HepG2 (cell line): Measurements from ENCODE around the gene RPAP3. TPM values are rescaled to one million over a fixed set of nuclear protein-coding genes. Genes with fewer than 3 reads are reported as not detected.

Experiments
- ETV5 ChIP-seq: IDR thresholded peaks from 2 replicates; pipeline ENCODE4 v1.6.1; 2018; ENCODE audit warnings: missing biosample characterization, missing genetic modification reagents, inconsistent platforms, borderline replicate concordance
- GATAD2A ChIP-seq: IDR thresholded peaks from 2 replicates; pipeline ENCODE4 v1.6.1; 2016
- IRF2 ChIP-seq: IDR thresholded peaks from 2 replicates; pipeline ENCODE4 v1.6.1; 2018; ENCODE audit warnings: missing genetic modification reagents, missing compliant biosample characterization
- MBNL3 ChIP-seq: fragments of 250-450 bp; sonication (Bioruptor Pico); conservative IDR thresholded peaks from 2 replicates; pipeline ENCODE4 v1.8.0; 2022; ENCODE audit warnings: mild to moderate bottlenecking, inconsistent platforms
- MXD4 ChIP-seq: IDR thresholded peaks from 2 replicates; pipeline ENCODE4 v1.6.1; 2016; ENCODE audit warnings: mild to moderate bottlenecking, missing biosample characterization, missing genetic modification reagents
- SP5 ChIP-seq: IDR thresholded peaks from 2 replicates; pipeline ENCODE4 v1.6.1; 2016; ENCODE audit warnings: low read depth, borderline replicate concordance
- ZBTB42 ChIP-seq: sonication (generic); formaldehyde crosslinking; IDR thresholded peaks from 2 replicates; pipeline ENCODE4 v1.5.0; 2020; ENCODE audit warnings: mild to moderate bottlenecking, missing genetic modification reagents
- ZFP62 ChIP-seq: sonication (generic); formaldehyde crosslinking; IDR thresholded peaks from 2 replicates; pipeline ENCODE4 v1.4.0; 2020; ENCODE audit warnings: missing genetic modification reagents
- ZNF207 ChIP-seq: fragments of 450-650 bp; IDR thresholded peaks from 2 replicates; pipeline ENCODE4 v1.6.1; 2016; ENCODE audit warnings: antibody characterized with exemption, borderline replicate concordance
- ZNF530 ChIP-seq: sonication (generic); formaldehyde crosslinking; IDR thresholded peaks from 2 replicates; pipeline ENCODE4 v1.5.0; 2020; ENCODE audit warnings: low read depth, mild to moderate bottlenecking, missing genetic modification reagents
- polyA plus RNA-seq, 8 experiments: library from polyadenylated mRNA; depleted of rRNA in 3 of 8; stranded (reverse) in 7 of 8; unstranded in 1 of 8; fragments of >200 nt; fragmentation: Illumina TruSeq in 4 of 8; extraction: Trizol in 4 of 8; gene quantifications; 2 replicates each; pipeline versions ENCODE4 v1.2.1 to v1.2.3, GENCODE V29; 2011 to 2016; ENCODE audit warnings: low read depth in 4 of 8, missing spikeins in 1 of 8, mixed read lengths in 1 of 8; ENCODE audit not compliant: insufficient read depth in 1 of 8
- total RNA-seq, 5 experiments: library from RNA; depleted of rRNA; stranded (reverse); fragments of >200 nt; fragmentation: Illumina TruSeq; extraction: Trizol; gene quantifications; 2 replicates each; pipeline ENCODE4 v1.2.3, GENCODE V29; 2016; ENCODE audit warnings: low read depth in 1 of 5
- TF ChIP-seq, protein P1 (sequence below): sonication (generic); formaldehyde crosslinking; IDR thresholded peaks from one replicate; pipeline ENCODE4 v1.5.1; 2020; ENCODE audit warnings: mild to moderate bottlenecking, missing genetic modification reagents; ENCODE audit errors: not compliant biosample characterization
- TF ChIP-seq, protein P2 (sequence below): IDR thresholded peaks from 2 replicates; pipeline ENCODE4 v1.6.1; 2016; ENCODE audit warnings: missing compliant biosample characterization, missing genetic modification reagents, borderline replicate concordance
- TF ChIP-seq, protein P3 (sequence below): sonication (generic); formaldehyde crosslinking; IDR thresholded peaks from 2 replicates; pipeline ENCODE4 v1.4.0; 2020; ENCODE audit warnings: missing genetic modification reagents, borderline replicate concordance

Gene RPAP3
- total and polyA plus RNA-seq, 2 of the 13 experiments (the other 11 are each of a cell fraction or from before 2014, with no cell fraction given), result 8.8 to 32.8 TPM

DNA sequence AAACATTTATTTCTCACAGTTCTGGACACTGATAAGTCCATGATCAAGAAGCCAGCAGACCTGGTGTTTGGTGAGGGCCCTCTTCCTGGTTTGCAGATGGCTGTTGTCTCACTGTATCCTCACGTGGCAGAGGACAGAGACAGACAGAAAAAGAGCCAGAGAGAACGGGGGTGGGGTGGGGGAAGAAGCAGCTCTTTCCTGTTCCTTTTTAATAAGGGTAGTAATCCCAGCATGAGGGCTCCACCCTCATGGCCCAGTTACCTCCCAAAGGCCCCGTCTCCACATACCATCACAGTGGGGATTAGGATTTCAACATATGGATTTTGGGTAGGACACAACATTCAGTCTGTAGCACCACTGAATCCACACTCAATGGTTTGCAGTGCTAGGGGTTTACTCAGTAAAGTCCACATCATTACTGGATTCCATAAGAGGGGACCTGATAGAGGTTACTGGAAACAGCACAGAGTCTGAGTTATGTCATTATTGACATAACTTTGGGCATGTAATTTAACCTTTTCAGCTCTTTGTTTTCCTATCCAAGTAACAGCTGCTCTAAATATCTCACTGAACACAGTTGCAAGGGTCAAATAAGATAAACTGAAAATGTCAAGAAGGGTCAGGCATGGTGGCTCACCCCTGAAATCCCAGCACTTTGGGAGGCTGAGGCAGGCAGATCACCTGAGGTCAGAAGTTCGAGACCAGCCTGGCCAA is 53.2 kb downstream of the RPAP3 start (continued):
- TF ChIP-seq SP5 (CRISPR knock-in tag) (peak; percentile 37; the same call in 1 of the 2 replicates), GATAD2A (CRISPR knock-in tag) (peak; percentile 92), ZBTB42 (no peak), ETV5 (CRISPR knock-in tag) (no peak), ZFP62 (CRISPR knock-in tag) (no peak), ZNF530 (no peak), ZNF207 (no peak), MBNL3 (no peak), MXD4 (CRISPR knock-in tag) (0 out of 2 replicates have a peak, but pooled peaks have one; percentile 40), IRF2 (peak; percentile 79; the same call in 1 of the 2 replicates)
- TF ChIP-seq, protein P1, sequence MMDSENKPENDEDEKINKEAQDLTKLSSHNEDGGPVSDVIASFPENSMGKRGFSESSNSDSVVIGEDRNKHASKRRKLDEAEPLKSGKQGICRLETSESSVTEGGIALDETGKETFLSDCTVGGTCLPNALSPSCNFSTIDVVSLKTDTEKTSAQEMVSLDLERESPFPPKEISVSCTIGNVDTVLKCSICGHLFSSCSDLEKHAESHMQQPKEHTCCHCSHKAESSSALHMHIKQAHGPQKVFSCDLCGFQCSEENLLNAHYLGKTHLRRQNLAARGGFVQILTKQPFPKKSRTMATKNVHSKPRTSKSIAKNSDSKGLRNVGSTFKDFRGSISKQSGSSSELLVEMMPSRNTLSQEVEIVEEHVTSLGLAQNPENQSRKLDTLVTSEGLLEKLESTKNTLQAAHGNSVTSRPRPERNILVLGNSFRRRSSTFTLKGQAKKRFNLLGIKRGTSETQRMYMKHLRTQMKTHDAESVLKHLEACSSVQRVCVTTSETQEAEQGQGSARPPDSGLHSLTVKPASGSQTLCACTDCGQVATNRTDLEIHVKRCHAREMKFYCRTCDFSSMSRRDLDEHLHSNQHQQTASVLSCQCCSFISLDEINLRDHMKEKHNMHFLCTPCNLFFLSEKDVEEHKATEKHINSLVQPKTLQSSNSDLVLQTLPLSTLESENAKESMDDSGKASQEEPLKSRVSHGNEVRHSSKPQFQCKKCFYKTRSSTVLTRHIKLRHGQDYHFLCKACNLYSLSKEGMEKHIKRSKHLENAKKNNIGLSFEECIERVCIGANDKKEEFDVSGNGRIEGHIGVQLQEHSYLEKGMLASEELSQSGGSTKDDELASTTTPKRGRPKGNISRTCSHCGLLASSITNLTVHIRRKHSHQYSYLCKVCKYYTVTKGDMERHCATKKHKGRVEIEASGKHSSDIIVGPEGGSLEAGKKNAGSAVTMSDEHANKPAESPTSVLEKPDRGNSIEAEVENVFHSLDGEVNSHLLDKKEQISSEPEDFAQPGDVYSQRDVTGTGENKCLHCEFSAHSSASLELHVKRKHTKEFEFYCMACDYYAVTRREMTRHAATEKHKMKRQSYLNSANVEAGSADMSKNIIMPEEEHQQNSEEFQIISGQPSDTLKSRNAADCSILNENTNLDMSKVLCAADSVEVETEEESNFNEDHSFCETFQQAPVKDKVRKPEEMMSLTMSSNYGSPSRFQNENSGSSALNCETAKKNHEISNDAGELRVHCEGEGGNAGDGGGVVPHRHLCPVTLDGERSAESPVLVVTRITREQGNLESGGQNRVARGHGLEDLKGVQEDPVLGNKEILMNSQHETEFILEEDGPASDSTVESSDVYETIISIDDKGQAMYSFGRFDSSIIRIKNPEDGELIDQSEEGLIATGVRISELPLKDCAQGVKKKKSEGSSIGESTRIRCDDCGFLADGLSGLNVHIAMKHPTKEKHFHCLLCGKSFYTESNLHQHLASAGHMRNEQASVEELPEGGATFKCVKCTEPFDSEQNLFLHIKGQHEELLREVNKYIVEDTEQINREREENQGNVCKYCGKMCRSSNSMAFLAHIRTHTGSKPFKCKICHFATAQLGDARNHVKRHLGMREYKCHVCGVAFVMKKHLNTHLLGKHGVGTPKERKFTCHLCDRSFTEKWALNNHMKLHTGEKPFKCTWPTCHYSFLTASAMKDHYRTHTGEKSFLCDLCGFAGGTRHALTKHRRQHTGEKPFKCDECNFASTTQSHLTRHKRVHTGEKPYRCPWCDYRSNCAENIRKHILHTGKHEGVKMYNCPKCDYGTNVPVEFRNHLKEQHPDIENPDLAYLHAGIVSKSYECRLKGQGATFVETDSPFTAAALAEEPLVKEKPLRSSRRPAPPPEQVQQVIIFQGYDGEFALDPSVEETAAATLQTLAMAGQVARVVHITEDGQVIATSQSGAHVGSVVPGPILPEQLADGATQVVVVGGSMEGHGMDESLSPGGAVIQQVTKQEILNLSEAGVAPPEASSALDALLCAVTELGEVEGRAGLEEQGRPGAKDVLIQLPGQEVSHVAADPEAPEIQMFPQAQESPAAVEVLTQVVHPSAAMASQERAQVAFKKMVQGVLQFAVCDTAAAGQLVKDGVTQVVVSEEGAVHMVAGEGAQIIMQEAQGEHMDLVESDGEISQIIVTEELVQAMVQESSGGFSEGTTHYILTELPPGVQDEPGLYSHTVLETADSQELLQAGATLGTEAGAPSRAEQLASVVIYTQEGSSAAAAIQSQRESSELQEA, result no peak
- TF ChIP-seq, protein P2, sequence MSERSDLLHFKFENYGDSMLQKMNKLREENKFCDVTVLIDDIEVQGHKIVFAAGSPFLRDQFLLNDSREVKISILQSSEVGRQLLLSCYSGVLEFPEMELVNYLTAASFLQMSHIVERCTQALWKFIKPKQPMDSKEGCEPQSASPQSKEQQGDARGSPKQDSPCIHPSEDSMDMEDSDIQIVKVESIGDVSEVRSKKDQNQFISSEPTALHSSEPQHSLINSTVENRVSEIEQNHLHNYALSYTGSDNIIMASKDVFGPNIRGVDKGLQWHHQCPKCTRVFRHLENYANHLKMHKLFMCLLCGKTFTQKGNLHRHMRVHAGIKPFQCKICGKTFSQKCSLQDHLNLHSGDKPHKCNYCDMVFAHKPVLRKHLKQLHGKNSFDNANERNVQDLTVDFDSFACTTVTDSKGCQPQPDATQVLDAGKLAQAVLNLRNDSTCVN (CRISPR knock-in tag), result no peak
- TF ChIP-seq, protein P3, sequence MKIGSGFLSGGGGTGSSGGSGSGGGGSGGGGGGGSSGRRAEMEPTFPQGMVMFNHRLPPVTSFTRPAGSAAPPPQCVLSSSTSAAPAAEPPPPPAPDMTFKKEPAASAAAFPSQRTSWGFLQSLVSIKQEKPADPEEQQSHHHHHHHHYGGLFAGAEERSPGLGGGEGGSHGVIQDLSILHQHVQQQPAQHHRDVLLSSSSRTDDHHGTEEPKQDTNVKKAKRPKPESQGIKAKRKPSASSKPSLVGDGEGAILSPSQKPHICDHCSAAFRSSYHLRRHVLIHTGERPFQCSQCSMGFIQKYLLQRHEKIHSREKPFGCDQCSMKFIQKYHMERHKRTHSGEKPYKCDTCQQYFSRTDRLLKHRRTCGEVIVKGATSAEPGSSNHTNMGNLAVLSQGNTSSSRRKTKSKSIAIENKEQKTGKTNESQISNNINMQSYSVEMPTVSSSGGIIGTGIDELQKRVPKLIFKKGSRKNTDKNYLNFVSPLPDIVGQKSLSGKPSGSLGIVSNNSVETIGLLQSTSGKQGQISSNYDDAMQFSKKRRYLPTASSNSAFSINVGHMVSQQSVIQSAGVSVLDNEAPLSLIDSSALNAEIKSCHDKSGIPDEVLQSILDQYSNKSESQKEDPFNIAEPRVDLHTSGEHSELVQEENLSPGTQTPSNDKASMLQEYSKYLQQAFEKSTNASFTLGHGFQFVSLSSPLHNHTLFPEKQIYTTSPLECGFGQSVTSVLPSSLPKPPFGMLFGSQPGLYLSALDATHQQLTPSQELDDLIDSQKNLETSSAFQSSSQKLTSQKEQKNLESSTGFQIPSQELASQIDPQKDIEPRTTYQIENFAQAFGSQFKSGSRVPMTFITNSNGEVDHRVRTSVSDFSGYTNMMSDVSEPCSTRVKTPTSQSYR (CRISPR knock-in tag), result peak; percentile 68
